Measurements from ENCODE around the gene FMNL2.

DNA sequence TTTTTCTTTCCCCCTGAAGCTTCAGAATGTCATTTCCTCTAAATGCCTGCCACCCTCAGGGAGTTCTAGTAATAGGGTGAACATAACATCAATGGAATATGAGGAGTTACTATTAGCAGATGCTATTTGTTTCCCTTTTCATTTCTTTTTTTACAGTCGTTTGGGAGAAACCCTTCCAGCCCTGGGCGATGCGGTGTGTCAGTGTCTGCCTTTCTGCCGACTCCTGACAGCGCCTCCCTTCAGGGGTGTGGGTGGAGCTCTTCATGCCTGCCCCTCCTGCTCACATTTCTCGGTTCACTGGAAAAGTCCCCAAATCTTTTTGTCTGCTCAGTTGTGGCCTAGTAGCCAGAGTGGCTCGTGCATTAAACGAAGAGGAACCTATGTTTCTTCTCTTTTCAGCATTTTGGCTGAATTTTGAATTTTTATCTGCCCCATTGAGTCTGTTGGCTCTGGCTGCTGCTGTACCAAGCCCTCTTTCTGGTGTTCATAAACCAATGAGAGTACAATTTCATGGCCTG, 72.3 kb downstream of the FMNL2 start:
- TF ChIP-seq, protein P1, sequence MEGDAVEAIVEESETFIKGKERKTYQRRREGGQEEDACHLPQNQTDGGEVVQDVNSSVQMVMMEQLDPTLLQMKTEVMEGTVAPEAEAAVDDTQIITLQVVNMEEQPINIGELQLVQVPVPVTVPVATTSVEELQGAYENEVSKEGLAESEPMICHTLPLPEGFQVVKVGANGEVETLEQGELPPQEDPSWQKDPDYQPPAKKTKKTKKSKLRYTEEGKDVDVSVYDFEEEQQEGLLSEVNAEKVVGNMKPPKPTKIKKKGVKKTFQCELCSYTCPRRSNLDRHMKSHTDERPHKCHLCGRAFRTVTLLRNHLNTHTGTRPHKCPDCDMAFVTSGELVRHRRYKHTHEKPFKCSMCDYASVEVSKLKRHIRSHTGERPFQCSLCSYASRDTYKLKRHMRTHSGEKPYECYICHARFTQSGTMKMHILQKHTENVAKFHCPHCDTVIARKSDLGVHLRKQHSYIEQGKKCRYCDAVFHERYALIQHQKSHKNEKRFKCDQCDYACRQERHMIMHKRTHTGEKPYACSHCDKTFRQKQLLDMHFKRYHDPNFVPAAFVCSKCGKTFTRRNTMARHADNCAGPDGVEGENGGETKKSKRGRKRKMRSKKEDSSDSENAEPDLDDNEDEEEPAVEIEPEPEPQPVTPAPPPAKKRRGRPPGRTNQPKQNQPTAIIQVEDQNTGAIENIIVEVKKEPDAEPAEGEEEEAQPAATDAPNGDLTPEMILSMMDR (IDR thresholded peaks at IDR 0.05), result peak; percentile 12; the same call in 1 of the 2 replicates
- TF ChIP-seq, protein P2, sequence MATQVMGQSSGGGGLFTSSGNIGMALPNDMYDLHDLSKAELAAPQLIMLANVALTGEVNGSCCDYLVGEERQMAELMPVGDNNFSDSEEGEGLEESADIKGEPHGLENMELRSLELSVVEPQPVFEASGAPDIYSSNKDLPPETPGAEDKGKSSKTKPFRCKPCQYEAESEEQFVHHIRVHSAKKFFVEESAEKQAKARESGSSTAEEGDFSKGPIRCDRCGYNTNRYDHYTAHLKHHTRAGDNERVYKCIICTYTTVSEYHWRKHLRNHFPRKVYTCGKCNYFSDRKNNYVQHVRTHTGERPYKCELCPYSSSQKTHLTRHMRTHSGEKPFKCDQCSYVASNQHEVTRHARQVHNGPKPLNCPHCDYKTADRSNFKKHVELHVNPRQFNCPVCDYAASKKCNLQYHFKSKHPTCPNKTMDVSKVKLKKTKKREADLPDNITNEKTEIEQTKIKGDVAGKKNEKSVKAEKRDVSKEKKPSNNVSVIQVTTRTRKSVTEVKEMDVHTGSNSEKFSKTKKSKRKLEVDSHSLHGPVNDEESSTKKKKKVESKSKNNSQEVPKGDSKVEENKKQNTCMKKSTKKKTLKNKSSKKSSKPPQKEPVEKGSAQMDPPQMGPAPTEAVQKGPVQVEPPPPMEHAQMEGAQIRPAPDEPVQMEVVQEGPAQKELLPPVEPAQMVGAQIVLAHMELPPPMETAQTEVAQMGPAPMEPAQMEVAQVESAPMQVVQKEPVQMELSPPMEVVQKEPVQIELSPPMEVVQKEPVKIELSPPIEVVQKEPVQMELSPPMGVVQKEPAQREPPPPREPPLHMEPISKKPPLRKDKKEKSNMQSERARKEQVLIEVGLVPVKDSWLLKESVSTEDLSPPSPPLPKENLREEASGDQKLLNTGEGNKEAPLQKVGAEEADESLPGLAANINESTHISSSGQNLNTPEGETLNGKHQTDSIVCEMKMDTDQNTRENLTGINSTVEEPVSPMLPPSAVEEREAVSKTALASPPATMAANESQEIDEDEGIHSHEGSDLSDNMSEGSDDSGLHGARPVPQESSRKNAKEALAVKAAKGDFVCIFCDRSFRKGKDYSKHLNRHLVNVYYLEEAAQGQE (IDR thresholded peaks at IDR 0.05; ENCODE audit: insufficient read depth in 1 of 2, low read depth in 2 of 2, low read length in 1 of 2), result no peak
- TF ChIP-seq TCF7L2 (IDR thresholded peaks at IDR 0.05; ENCODE audit: low read depth, low read length), result no peak
- no peak for TF ChIP-seq POLR2AphosphoS5 (IDR thresholded peaks at IDR 0.05; ENCODE audit: low read depth, low read length)
- TF ChIP-seq SIN3A (IDR thresholded peaks at IDR 0.05; ENCODE audit: borderline replicate concordance, insufficient read depth, low read depth, low read length), result no peak

Data from Panc1 (cell line).